Activated CD4-positive, alpha-beta memory T cell treated with anti-CD3 and anti-CD28 coated beads for 36 hours (primary cell): ENCODE results near the gene OR3A3. TPM values are rescaled to one million over a fixed set of nuclear protein-coding genes. Genes with fewer than 3 reads are reported as not detected.
A peak's percentile ranks its signal among the peaks of the same experiment; 100 is the strongest.
"Not testable (repeated sequence)": the region's sequence is repeated elsewhere in the genome, so short reads cannot be mapped to it uniquely, and the experiment has no call there.

Source experiments
- CTCF ChIA-PET: fragments of 350-600 bp; sonication (Branson Sonifier 250); formaldehyde crosslinking; loops from one replicate; lab custom pipeline; 2021; ENCODE audit warnings: antibody characterized with exemption, inconsistent platforms; lab: Charles Lee
- POLR2A ChIA-PET: fragments of 350-600 bp; sonication (Branson Sonifier 250); formaldehyde crosslinking; loops from one replicate; lab custom pipeline; 2021; ENCODE audit warnings: antibody characterized with exemption; lab: Charles Lee
- DNase-seq: peaks from one replicate; pipeline ENCODE4 v3.0.0-alpha.2; 2020
- H3K27ac Mint-ChIP-seq: one replicate; pipeline ENCODE4 v1.8.0; 2021; ENCODE audit warnings: mixed read lengths
- H3K27me3 Mint-ChIP-seq: one replicate; pipeline ENCODE4 v1.8.0; 2021; ENCODE audit warnings: mixed read lengths
- H3K36me3 Mint-ChIP-seq: one replicate; pipeline ENCODE4 v1.8.0; 2021; ENCODE audit warnings: mixed read lengths
- H3K4me1 Mint-ChIP-seq: one replicate; pipeline ENCODE4 v1.8.0; 2021; ENCODE audit warnings: low read depth, mixed read lengths
- H3K4me3 Mint-ChIP-seq: one replicate; pipeline ENCODE4 v1.8.0; 2021; ENCODE audit warnings: mild to moderate bottlenecking, mixed read lengths
- H3K9me3 Mint-ChIP-seq: one replicate; pipeline ENCODE4 v1.8.0; 2021; ENCODE audit warnings: mixed read lengths
- intact Hi-C: fragments of 100-400 bp; cut with micrococcal nuclease; formaldehyde crosslinking; loops from one replicate; pipeline ENCODE4 v1.15.1; 2023
- total RNA-seq, 2 experiments: library from RNA; stranded (reverse); gene quantifications; one replicate each; pipeline ENCODE4 v1.2.3, GENCODE V29; 2021

OR3A3 gene
- not detected for total RNA-seq

DNA sequence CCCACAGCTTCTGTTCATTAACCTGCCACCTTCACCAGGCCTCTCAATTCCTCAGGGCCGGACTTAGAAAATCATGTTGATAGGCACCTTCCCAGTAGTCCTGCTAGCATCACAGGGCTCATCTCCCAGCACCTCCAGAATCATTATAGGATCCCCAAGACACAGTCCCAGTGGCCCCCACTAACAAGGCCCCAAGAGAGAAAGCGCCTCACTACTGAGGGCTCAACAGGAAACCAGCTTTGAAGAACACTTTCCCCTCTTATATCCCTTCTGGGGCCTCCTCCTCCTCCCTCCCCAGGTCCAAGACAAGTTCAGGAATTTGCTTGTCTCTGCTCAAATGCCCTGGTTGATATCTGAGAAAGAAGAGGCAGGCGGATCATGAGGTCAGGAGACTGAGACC, at the start of gene OR3A3:
Gene OR3A3 (plus strand): TSS at position 301 of the 400 bp plus-strand sequence.
- CTCF ChIA-PET: no interaction called here
- Mint-ChIP-seq H3K9me3 (peaks cover 13% of the 10 kb centered on the region), H3K27ac (no peak within 1 kb of the TSS), H3K36me3 (peaks cover 8% of the 10 kb centered on the region), H3K4me3 (no peak within 1 kb of the TSS), H3K27me3 (peaks cover 31% of the 10 kb centered on the region), H3K4me1 (no peaks in the 10 kb centered on the region)
- DNase-seq: no peak
- POLR2A ChIA-PET: no interaction called here
- intact Hi-C loops: no loop called here

DNA sequence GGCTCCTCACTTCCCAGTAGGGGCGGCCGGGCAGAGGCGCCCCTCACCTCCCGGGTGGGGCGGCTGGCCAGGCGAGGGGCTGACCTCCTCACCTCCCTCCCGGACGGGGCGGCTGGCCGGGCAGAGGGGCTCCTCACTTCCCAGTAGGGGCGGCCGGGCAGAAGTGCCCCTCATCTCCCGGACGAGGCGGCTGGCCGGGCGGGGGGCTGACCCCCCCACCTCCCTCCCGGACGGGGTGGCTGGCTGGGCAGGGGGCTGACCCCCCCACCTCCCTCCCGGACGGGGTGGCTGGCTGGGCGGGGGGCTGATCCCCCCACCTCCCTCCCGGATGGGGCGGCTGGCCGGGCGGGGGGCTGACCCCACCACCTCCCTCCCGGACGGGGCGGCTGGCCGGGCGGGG, 40.0 kb upstream of the OR3A3 start:
- H3K27me3 Mint-ChIP-seq, CTCF ChIA-PET, DNase-seq, H3K36me3 Mint-ChIP-seq, intact Hi-C loops, POLR2A ChIA-PET, H3K4me1 Mint-ChIP-seq, H3K4me3 Mint-ChIP-seq, H3K27ac Mint-ChIP-seq: not testable (repeated sequence)
- H3K9me3 Mint-ChIP-seq: peaks cover 33% of the 10 kb centered on the region

DNA sequence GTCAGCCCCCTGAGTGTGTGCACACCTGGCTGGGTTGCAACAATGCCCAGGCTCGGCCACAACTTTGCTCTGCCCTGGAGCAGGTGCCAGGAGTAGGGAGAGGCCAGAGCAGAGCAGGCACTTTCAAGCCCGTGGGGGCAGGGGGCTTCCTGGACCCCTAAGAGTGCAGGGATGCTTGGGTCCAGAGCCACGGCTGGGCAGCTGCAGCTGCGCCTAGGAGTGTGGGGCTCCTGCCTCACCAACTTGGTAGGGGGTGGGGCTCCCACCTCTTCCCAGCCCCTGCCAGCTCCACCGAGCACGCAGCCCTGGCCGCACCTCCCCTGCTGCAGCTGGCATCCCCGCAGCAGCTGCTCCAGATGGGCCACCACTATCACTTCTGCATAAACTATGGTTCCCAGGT, 32.8 kb upstream of the OR3A3 start:
- Mint-ChIP-seq H3K4me1 (no peaks in the 10 kb centered on the region), H3K4me3 (no peak overlapping the region), H3K27me3 (peaks cover 8% of the 10 kb centered on the region), H3K36me3 (peaks cover 2% of the 10 kb centered on the region), H3K9me3 (peaks cover 19% of the 10 kb centered on the region), H3K27ac (no peak overlapping the region)
- ChIA-PET CTCF (no interaction called here), POLR2A (no interaction called here)
- intact Hi-C loops: no loop called here
- DNase-seq: no peak

DNA sequence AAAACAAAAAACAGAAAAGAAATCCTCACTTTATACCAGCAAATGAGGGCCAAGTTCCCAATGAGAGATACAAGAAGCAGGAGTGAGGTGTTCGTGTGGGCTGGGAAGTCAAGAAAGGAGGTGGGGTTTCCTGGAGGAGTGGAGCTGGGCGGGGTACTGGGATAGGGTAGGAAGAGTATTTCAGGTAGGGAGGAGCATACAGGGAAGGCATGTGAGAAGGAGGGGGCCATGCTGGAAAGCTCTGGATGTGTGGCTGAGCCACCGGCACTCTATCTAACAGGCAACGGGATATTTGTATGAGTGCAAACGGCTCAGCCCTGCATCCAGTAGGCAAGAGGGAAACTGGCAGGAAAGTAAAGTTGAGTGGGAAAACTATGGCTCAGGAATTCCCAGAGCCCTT, 29.2 kb upstream of the OR3A3 start:
- Mint-ChIP-seq H3K36me3 (no peaks in the 10 kb centered on the region), H3K9me3 (no peaks in the 10 kb centered on the region), H3K27me3 (peaks cover 15% of the 10 kb centered on the region), H3K4me3 (no peak overlapping the region), H3K27ac (no peak overlapping the region), H3K4me1 (no peaks in the 10 kb centered on the region)
- ChIA-PET POLR2A (no interaction called here), CTCF (no interaction called here)
- DNase-seq: no peak
- intact Hi-C loops: no loop called here

DNA sequence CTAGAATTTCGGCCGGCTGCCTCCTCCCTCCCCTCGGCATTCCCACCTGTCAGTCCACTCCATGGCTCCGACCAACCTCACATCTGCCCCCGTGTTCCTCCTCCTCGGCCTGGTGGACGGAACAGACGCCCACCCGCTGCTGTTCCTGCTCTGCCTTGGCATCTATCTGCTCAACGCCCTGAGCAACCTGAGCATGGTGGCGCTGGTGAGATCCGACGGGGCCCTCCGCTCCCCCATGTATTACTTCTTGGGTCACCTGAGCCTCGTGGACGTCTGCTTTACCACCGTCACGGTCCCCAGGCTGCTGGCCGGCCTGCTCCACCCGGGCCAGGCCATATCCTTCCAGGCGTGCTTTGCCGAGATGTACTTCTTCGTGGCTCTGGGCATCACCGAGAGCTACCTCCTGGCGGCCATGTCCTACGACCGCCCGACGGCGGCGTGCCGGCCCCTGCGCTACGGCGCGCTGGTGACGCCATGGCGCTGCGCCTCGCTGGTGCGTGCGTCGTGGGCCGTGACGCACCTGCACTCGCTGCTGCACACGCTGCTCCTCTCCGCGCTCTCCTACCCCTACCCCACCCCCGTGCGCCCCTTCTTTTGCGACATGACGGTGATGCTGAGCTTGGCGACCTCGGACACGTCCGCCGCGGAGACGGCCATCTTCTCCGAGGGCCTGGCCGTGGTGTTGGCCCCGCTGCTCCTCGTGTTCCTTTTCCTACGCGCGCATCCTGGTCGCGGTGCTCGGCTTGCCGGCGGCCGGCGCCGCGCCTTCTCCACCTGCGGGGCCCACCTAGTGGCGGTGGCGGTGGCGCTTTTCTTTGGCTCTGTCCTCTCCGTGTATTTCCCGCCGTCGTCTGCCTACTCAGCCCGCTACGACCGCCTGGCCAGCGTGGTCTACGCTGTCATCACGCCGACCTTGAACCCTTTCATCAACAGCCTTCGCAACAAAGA, 25.0 kb upstream of the OR3A3 start, which contains the start of gene OR3A2:
Gene OR3A2 (minus strand): TSS at position 440 of the 948 bp plus-strand sequence.
- POLR2A ChIA-PET: no interaction called here

DNA sequence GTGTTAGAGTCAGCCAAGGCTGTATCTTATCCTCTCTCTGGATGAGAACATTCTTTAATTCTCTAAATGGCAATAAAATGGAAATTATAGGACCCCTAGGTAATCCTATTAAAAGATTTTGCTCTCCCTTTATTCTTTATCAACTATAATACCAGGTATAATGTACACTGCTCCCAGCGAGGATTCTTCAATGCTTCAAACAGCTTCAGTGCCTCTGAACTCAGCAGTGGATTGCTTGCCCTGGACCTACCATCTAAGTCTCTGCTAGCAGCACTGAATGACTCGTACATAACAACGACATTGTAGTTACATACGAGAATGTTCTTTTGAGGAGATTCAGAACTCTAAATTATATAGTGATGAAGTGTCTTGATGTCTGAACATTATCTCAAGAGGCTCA, 21.4 kb upstream of the OR3A3 start:
- no peaks in the 10 kb centered on the region for H3K4me1 Mint-ChIP-seq
- peaks cover 17% of the 10 kb centered on the region for H3K27me3 Mint-ChIP-seq
- no peak overlapping the region for H3K4me3 Mint-ChIP-seq

More for the DNA sequence above, 25.0 kb upstream of the OR3A3 start, which contains the start of gene OR3A2:
- Mint-ChIP-seq H3K4me3 (peak within 1 kb of the TSS; percentile 74), H3K9me3 (no peaks in the 10 kb centered on the region), H3K27ac (peak within 1 kb of the TSS; percentile 16), H3K4me1 (no peaks in the 10 kb centered on the region), H3K27me3 (peaks cover 11% of the 10 kb centered on the region), H3K36me3 (no peaks in the 10 kb centered on the region)
- intact Hi-C loops: no loop called here
- CTCF ChIA-PET: no interaction called here
- DNase-seq: peak; percentile 59

DNA sequence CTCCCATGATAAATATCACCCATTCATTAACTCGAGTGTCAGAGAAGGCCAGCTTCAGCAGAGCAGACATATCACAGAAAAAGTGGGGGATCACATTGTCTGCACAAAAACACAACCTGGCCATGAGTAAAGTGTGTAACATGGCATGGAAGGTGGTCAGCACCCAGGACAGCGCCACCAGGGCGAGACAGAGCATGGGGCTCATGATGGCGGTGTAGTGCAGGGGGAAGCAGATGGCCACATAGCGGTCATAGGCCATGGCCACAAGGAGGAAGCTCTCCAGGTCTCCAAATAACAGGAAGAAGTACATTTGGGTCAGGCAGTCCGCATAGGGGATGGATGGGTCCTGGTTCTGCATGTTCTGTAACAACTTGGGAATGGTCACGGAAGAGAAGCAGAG, 13.4 kb upstream of the OR3A3 start:
- CTCF ChIA-PET, H3K36me3 Mint-ChIP-seq, H3K9me3 Mint-ChIP-seq, POLR2A ChIA-PET, H3K4me3 Mint-ChIP-seq, H3K27ac Mint-ChIP-seq, intact Hi-C loops, H3K4me1 Mint-ChIP-seq, DNase-seq: not testable (repeated sequence)
- H3K27me3 Mint-ChIP-seq: peaks cover 11% of the 10 kb centered on the region

More for the DNA sequence above, 21.4 kb upstream of the OR3A3 start:
- ChIA-PET CTCF (interaction anchor here (1.8 kb wide), 1 partner anchor 341 kb away, joined by 4 read pairs; no protein-coding TSS in a partner anchor), POLR2A (no interaction called here)
- intact Hi-C loops: no loop called here
- H3K36me3 Mint-ChIP-seq: no peaks in the 10 kb centered on the region
- DNase-seq: no peak
- H3K27ac Mint-ChIP-seq: no peak overlapping the region
- H3K9me3 Mint-ChIP-seq: no peaks in the 10 kb centered on the region

DNA sequence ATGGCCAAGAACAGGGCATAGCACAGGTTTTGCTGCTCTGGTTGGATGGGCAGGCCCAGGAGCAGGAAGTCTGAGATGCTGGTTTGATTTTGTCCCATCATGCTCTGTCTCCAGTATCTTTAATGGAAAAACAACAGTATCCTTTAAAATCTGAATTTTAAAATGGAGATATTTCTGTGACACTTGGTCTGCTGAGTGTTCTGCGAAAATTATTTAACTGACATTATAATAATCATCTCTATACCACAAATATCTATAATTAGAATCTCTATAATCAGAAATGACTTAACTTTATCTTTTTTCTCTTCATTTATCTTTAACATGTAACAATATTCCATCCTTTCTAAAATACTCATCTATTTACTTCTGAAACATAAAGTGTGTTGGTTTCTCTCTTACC, 12.9 kb upstream of the OR3A3 start, which contains the start of gene OR1E1:
Gene OR1E1 (minus strand): TSS at position 101 of the 400 bp plus-strand sequence. CDS start 0 bp downstream, at position 101.
- no peaks in the 10 kb centered on the region for H3K36me3 Mint-ChIP-seq
- intact Hi-C loops: no loop called here
- POLR2A ChIA-PET: no interaction called here

DNA sequence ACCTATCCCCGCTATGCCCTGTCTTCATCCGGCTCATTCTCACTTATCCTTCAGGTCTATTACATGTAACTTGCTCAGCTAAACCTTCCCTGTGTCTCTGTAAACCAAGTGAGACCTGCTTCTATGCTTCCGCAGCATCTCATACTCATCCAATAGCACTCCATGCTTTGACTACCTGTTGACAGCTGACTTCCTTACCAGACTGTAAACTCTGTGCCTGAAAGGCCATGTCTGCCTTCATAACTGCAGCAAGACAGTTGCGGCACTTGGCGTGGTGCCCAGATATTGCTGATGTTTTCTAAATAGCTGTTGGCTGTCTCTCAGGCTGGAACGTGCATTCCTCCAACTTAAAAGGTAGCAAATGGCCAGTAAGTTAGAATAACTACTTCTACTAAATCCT, 11.1 kb upstream of the OR3A3 start:
- H3K4me1 Mint-ChIP-seq: no peaks in the 10 kb centered on the region
- no peaks in the 10 kb centered on the region for H3K9me3 Mint-ChIP-seq
- no peak overlapping the region for H3K27ac Mint-ChIP-seq
- no peak for DNase-seq
- H3K36me3 Mint-ChIP-seq: no peaks in the 10 kb centered on the region
- CTCF ChIA-PET: no interaction called here
- peaks cover 7% of the 10 kb centered on the region for H3K27me3 Mint-ChIP-seq
- H3K4me3 Mint-ChIP-seq: no peak overlapping the region
- POLR2A ChIA-PET: no interaction called here
- intact Hi-C loops: no loop called here

More for the DNA sequence above, 12.9 kb upstream of the OR3A3 start, which contains the start of gene OR1E1:
- Mint-ChIP-seq H3K27me3 (peaks cover 11% of the 10 kb centered on the region), H3K9me3 (no peaks in the 10 kb centered on the region), H3K4me3 (no peak within 1 kb of the TSS), H3K4me1 (no peaks in the 10 kb centered on the region), H3K27ac (no peak within 1 kb of the TSS)
- DNase-seq: no peak
- CTCF ChIA-PET: no interaction called here

DNA sequence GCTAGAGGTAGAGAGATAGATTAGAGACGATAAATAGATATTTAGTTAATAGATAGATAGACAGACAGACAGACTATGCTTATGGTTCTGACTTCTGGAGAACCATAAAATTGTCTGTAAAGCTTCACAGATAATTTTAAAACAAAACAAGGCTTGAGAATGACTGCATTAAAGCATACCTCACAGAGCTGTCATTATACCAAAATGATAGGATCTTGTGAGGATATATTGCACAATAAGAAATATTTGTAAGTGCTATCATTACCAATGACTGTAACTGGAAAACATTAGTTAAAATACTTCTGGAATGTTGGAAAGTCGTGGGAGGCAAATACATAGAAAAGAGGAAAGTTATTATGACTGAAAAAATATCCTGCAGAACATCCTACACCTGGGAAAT, 9.4 kb upstream of the OR3A3 start:
- H3K27me3 Mint-ChIP-seq: peaks cover 6% of the 10 kb centered on the region
- peaks cover 3% of the 10 kb centered on the region for H3K9me3 Mint-ChIP-seq
- no peak overlapping the region for H3K27ac Mint-ChIP-seq
- no peak overlapping the region for H3K4me3 Mint-ChIP-seq
- H3K36me3 Mint-ChIP-seq: no peaks in the 10 kb centered on the region
- CTCF ChIA-PET: no interaction called here
- POLR2A ChIA-PET: no interaction called here
- no peak for DNase-seq
- intact Hi-C loops: no loop called here
- H3K4me1 Mint-ChIP-seq: no peaks in the 10 kb centered on the region

DNA sequence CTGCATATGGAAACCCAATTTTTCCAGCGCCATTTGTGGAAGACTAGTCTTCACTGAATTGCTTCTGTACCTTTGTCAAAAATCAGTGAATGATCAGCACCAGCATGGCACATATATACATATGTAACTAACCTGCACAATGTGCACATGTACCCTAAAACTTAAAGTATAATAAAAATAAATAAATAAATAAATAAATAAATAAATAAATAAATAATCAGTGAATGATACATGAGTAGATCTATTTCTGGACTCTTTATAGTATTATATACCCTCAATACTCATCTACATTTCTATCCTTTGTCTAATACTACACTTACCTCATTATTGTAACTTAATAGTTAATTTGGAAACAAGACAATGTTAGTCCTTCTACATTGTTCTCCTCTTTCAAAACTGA, 7.3 kb upstream of the OR3A3 start:
- H3K27ac Mint-ChIP-seq, H3K4me3 Mint-ChIP-seq, H3K4me1 Mint-ChIP-seq, POLR2A ChIA-PET, CTCF ChIA-PET, intact Hi-C loops, H3K36me3 Mint-ChIP-seq, DNase-seq: not testable (repeated sequence)
- peaks cover 13% of the 10 kb centered on the region for H3K27me3 Mint-ChIP-seq
- H3K9me3 Mint-ChIP-seq: peaks cover 13% of the 10 kb centered on the region

DNA sequence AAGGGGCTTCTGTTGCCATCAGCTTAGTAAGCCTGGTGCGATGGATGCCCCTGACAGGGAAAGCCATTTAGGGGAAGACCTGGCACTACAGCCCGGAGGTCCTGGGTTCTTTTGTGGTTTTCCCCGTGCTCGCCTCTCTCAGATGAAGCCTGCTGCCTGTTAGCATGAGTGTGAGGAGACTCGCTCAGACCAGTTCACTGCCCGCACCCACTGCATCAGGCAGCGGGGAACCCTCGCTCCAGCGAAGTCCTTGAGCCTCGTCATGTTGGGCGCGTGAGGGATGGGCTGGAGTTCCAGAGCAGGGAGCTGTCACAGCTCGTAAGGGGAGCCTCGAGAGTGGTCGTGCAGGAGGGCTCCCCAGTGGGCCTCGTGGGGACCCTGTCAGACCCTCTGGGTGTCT, 1.0 kb downstream of the OR3A3 start:
- peaks cover 27% of the 10 kb centered on the region for H3K27me3 Mint-ChIP-seq
- H3K4me1 Mint-ChIP-seq, H3K9me3 Mint-ChIP-seq, CTCF ChIA-PET, H3K36me3 Mint-ChIP-seq, H3K27ac Mint-ChIP-seq, DNase-seq, H3K4me3 Mint-ChIP-seq, intact Hi-C loops, POLR2A ChIA-PET: not testable (repeated sequence)
